Uterus (tissue), 2 donors: ENCODE data around the gene IL16.

Experiments
- POLR2A ChIP-seq, 2 donors: fragments of 450-650 bp; IDR thresholded peaks; one replicate each; pipeline ENCODE4 v1.6.1; 2016; ENCODE audit warnings: antibody characterized with exemption in 2 of 2, mild to moderate bottlenecking in 1 of 2, moderate library complexity in 1 of 2
- TF ChIP-seq, protein P1 (sequence below), 4 experiments: fragments of 200-600 bp in 2 of 4; fragments of 450-650 bp in 2 of 4; sonication (generic) in 2 of 4; IDR thresholded peaks; one replicate each; pipeline ENCODE4 v1.5.1; 2016 to 2019; ENCODE audit warnings: antibody characterized with exemption in 4 of 4, mild to moderate bottlenecking in 2 of 4, moderate library complexity in 1 of 4

DNA sequence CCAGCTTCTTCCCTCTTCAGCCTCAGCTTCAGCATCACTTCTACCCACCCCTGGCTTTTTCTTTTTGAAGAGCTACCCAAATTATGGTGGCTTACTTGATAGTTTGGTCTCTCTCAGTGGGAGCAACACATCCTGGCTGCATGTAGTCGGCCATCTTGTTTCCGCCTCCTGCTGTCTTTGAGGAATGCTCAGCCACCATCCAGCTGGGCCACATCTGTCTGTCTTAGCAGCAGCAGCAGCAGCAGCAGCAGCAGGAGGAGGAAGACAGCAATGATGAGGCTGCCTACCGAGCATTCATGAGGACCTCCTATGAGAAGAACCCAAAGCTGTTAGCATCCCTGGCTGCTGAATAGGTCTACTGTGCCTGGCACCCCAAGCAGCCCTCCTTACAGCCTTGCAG lies 19.7 kb downstream of the IL16 start:
- TF ChIP-seq, protein P1, sequence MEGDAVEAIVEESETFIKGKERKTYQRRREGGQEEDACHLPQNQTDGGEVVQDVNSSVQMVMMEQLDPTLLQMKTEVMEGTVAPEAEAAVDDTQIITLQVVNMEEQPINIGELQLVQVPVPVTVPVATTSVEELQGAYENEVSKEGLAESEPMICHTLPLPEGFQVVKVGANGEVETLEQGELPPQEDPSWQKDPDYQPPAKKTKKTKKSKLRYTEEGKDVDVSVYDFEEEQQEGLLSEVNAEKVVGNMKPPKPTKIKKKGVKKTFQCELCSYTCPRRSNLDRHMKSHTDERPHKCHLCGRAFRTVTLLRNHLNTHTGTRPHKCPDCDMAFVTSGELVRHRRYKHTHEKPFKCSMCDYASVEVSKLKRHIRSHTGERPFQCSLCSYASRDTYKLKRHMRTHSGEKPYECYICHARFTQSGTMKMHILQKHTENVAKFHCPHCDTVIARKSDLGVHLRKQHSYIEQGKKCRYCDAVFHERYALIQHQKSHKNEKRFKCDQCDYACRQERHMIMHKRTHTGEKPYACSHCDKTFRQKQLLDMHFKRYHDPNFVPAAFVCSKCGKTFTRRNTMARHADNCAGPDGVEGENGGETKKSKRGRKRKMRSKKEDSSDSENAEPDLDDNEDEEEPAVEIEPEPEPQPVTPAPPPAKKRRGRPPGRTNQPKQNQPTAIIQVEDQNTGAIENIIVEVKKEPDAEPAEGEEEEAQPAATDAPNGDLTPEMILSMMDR (IDR thresholded peaks at IDR 0.05): no peak
- TF ChIP-seq POLR2A (IDR thresholded peaks at IDR 0.05): no peak
